NOMO-1 treated with DMSO at 0.1 percent for 48 hours (cell line): ENCODE data around the gene MTHFD1L.

Experiments
- DNase-seq: peaks from one replicate; lab custom pipeline; 2025; ENCODE audit not compliant: unreplicated experiment; lab: John Stamatoyannopoulos, UW

MTHFD1L gene

GRCh38 chr6:150931405-150931804 is 65.9 kb downstream of the MTHFD1L start:
- DNase-seq = no peak

GRCh38 chr6:150932996-150933395 is 67.5 kb downstream of the MTHFD1L start:
- DNase-seq = no peak

- DNase-seq = no peak
Measured at GRCh38 chr6:150934380-150934779, 68.9 kb downstream of the MTHFD1L start.

- DNase-seq = no peak
Measured at GRCh38 chr6:150936021-150936555, 70.6 kb downstream of the MTHFD1L start.

GRCh38 chr6:150937132-150937906 is 71.8 kb downstream of the MTHFD1L start:
- no peak for DNase-seq

GRCh38 chr6:150939399-150939798 is 73.9 kb downstream of the MTHFD1L start:
- DNase-seq = no peak

GRCh38 chr6:150940941-150941340 is 75.4 kb downstream of the MTHFD1L start:
- DNase-seq = no peak

GRCh38 chr6:150949526-150949925 is 84.0 kb downstream of the MTHFD1L start:
- no peak for DNase-seq

GRCh38 chr6:150953851-150954250 is 88.3 kb downstream of the MTHFD1L start:
- no peak for DNase-seq

- no peak for DNase-seq
Measured at GRCh38 chr6:150959166-150959565, 93.7 kb downstream of the MTHFD1L start.

GRCh38 chr6:150962436-150962835 is 96.9 kb downstream of the MTHFD1L start:
- DNase-seq = no peak

GRCh38 chr6:150964765-150965164 is 99.3 kb downstream of the MTHFD1L start:
- DNase-seq = no peak

- no peak for DNase-seq
Measured at GRCh38 chr6:150966786-150967185, 101.3 kb downstream of the MTHFD1L start.

GRCh38 chr6:150967381-150967780 is 101.9 kb downstream of the MTHFD1L start:
- no peak for DNase-seq

- no peak for DNase-seq
Measured at GRCh38 chr6:150967910-150968309, 102.4 kb downstream of the MTHFD1L start.

GRCh38 chr6:150969901-150970300 is 104.4 kb downstream of the MTHFD1L start:
- no peak for DNase-seq

- DNase-seq = no peak
Measured at GRCh38 chr6:150971219-150971618, 105.7 kb downstream of the MTHFD1L start.

- no peak for DNase-seq
Measured at GRCh38 chr6:150975136-150975535, 109.6 kb downstream of the MTHFD1L start.

GRCh38 chr6:150977281-150977680 is 111.8 kb downstream of the MTHFD1L start:
- no peak for DNase-seq

GRCh38 chr6:150978624-150979023 is 113.1 kb downstream of the MTHFD1L start:
- no peak for DNase-seq

- DNase-seq = no peak
Measured at GRCh38 chr6:150979826-150980350, 114.4 kb downstream of the MTHFD1L start.

GRCh38 chr6:150981095-150981494 is 115.6 kb downstream of the MTHFD1L start:
- DNase-seq = no peak

GRCh38 chr6:150981669-150982068 is 116.2 kb downstream of the MTHFD1L start:
- no peak for DNase-seq
